Fibroblast of skin of scalp (primary cell): Measurements from ENCODE around the gene METTL9.
"Not testable (repeated sequence)": the region's sequence is repeated elsewhere in the genome, so short reads cannot be mapped to it uniquely, and the experiment has no call there.

ENCODE experiments used
- DNase-seq: peaks from one replicate; pipeline ENCODE4 v3.0.0-alpha.2; 2013

The METTL9 gene

DNA sequence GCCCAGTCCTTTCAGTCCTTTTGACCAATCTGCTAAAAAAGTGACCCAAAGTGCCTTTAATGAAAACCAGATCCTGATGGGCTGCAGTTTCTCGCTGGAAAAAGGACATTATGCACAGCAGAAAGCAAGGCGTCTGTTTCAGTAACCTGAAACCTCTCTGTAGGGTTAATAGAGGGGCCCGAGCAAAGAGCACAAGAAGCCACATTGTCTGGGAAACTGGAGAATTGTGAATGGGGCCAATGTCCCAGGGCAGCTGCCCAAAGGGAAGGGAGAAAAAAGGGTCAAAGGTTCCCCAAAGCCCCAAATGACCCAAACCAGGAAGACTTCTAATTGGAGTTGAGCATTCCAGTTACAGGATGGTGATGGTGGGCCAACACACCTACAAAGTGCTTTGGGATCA, 67.4 kb downstream of the METTL9 start:
- no peak for DNase-seq

DNA sequence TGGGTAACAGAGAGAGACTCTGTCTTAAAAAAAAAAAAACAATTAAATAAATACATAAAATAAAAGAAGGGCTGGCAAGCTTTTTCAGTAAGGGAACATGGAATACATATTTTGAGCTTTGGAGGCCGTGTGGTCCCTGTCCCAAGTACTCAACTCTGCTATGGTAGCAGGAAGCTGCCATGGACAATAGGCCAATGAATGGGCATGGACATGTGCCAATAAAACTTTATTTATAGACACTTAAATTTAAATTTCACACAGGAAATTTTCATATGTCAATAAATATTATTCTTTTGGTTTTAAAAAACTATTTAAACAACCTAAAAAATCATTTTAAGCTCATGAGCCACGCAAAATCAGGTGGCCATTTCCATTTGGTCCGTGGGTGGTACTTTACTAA, 68.2 kb downstream of the METTL9 start:
- DNase-seq, result no peak

DNA sequence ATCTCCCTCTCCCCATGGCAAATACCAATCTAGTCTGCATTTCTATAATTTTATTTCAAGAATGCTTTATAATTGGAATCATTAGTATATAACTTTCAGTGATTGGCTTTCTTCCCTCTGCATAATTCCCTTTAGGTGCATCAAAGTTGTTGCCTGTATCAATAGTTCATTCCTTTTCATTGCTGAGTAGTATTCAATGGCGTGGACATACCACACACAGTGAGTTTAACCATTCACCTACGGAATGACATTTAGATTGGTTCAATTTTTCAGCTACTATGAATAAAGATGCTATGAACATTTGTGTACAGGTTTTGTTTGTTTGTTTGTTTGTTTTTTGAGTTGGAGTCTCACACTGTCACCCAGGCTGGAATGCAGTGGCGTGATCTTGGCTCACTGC, 74.1 kb downstream of the METTL9 start:
- DNase-seq, result no peak

DNA sequence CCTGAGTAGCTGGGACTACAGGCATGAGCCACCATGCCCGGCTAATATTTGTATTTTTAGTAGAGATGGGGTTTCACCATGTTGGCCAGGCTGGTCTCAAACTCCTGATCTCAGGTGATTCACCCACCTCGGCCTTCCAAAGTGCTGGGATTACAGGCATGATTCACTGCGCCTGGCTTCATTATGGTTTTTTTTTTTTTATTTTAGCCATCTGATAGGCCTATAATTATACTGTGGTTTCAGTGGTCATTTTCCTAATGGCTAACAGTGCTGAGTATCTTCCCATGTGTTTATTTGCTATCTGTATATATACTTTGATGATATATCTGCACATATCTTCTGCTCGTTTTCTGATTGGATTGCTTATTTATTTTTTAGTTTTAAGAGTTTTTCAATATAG, 75.1 kb downstream of the METTL9 start:
- DNase-seq, result not testable (repeated sequence)

DNA sequence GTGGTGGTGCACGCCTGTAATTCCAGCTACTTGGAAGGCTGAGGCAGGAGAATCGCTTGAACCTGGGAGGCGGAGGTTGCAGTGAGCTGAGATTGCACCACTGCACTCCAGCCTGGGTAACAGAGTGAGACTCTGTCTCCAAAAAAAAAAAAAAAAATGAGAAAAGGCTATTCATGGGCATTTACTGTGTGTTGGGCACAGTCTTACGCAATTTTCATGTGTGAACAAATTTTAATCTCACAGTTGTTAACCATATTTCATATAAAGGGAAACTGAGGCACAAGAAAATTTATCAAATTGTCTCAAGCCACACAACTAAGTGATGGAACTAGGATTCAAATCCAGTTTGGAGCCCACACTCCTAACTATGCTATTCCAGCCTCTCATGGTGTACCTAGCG, 81.3 kb downstream of the METTL9 start:
- DNase-seq, result not testable (repeated sequence)

DNA sequence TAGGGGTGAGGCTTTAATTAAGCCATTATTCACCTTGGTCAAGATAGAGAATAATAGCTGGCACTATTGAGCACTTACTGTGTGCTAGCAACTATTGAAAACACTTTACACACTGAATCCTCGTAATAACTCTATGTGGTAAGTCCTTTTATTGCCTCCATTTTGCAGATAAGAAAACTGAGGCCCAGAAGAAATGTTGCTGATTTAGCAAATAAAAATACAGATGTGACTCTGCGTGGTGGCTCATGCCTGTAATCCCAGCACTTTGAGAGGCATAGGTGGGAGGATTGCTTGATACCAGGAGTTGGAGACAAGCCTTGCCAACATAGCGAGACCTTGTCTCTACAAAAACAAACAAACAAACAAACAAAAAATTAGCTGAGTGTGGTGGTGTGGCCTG, 83.8 kb downstream of the METTL9 start:
- DNase-seq, result no peak

DNA sequence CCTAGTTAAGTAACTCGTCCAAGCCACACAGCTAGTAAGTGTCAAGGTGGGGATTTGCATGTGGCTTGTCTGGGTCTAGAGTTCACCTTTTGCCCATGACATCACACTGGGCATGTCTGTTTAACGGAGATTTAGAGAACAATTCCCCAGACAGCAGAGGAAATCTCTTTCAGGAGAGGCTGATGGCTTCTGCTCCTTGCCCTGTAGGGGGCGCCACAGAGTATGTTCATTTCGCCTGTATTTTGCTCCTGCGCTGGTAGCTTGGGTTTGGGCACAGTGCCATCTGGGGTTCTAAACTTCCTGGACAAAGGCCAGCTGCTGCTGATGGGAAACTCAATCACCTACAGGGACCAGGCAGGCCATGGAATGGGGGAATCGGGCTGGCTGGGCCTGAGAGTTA, 84.8 kb downstream of the METTL9 start:
- DNase-seq, result no peak

DNA sequence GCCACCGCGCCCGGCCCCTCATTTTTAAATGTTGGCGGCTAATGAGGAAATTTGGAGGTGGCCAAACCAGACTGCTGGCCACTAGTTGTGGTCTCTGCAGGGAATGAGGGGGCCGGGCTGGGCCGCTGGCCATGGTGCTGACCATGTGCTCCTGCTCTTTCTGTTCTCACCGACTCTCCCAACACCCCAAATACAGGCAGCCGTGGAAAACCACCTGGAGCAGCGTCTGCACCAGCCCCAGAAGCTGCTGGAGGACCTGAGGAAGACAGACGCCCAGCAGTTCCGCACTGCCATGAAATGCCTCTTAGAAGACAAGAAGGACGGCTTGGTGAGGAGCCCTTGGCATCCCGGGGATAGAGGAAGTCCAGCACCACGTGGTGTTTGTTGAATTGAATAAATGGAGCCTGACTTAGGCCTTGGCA, 85.7 kb downstream of the METTL9 start:
- no peak for DNase-seq

DNA sequence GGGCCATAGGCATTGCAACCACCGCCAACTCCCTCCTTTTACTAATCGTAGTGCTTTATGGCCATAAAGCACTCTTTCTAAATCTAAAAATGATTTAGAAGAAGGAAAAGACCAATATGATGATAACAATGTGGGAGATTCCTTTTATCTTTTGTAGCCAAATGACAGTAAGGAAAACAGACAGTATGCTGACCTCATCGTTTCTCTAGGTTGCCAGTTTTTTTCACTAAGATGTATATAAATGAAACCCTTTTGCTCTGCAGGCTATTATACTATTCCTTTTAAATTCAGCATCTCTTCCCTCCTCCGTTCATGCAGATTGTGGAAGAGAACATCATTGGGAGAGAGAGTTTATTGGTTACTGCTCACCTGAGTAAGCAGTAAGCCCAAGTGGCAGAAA, 89.7 kb downstream of the METTL9 start:
- DNase-seq, result no peak

DNA sequence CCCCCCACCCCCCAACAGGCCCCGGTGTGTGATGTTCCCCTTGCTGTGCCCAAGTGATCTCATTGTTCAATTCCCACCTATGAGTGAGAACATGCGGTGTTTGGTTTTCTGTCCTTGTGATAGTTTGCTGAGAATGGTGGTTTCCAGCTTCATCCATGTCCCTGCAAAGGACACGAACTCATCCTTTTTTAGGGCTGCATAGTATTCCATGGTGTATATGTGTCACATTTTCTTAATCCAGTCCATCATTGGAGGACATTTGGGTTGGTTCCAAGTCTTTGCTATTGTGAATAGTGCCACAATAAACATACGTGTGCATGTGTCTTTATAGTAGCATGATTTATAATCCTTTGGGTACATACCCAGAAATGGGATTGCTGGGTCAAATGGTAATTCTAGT, 91.6 kb downstream of the METTL9 start:
- DNase-seq, result not testable (repeated sequence)

DNA sequence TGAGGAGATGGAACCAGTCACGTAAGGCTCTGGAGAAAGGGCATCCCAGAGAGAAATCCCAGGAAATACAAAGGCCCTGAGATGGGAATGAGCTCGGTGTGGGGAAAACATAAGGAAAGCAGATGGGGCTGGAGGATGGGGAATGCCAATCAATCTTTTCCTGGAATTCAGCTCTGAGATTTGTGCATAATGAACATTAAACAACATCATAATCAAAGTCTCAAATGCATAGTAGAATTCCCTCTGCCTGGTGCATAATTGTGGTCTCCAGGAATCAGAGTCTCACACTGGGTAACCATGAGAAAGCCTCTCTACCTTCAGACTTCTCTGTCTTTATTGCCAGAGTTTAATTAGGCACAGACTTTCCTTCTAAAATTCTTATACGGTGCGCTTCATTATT, 95.2 kb downstream of the METTL9 start:
- no peak for DNase-seq

DNA sequence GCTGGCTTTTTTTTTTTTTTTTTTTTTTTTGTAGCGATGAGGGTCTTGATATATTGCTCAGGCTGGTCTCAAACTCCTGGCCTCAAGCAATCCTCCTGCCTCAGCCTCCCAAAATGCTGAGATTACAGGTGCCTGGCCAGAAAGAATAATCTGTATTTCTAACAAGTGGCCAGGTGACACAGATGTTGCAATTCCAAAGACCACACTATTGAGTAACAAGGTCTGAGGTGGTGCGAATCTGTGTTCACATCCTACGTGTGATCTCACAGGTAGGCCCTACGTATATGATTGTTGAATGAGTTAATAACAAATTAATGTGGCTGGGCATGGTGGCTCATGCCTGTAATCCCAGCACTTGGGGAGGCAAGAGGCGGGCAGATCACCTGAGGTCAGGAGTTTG, 97.7 kb downstream of the METTL9 start:
- no peak for DNase-seq

DNA sequence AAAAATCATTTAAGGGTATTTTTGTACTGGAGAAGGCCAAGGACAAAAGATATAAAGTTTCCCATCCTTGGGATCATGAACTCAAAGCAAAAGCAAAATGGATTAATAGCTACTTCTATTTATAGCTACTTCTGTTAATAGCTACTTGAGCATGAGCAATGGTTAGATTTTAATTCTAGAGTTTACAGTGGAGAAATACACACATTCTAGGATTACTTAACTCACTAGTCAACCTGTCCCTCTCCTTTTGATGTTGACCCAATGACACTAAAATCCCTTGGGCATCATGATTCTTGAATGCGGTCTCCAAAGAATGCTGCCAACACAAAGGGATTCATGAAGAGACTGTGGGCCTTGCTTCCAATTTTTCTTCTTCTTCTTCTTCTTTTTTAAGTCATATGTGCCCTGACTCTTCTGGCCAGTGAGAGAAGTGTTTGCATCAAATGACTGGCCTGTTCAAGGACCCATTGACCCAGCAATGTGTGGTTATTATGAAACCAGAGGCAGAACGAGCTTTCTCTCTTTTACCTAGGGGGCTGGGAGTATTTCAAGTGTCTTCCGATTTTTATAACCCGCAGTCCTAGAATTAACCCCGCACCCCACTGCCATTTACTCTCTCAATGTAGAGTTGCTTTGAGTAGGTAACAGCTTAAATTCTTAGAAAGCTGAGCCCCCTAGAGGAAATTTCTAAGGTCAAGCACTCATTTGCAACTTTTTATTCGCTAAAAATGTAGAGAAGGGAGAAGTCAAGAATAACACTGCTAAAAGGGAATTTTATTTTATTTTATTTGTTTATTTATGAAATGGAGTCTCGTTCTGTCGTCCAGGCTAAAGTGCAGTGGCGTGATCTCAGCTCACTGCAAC, 99.0 kb downstream of the METTL9 start:
- no peak for DNase-seq

DNA sequence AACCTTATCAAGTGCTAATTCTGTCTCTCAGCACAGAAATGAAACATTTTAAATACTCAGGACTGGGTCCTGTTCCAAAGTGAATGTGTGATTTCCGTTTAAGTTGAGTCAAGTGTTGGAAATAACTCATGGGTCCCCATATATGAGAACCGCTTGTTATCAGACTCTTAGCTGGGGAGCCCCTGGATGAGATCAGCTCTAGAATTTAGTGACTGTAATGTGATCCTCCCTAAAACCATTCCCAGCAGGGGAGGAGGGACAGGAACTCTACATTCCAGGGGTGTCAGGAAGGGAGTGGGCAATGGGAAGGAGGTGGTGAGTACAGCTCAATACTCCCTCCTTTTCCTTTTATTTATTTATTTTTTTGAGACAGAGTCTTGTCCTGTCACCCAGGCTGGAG, 101.9 kb downstream of the METTL9 start:
- DNase-seq, result no peak

DNA sequence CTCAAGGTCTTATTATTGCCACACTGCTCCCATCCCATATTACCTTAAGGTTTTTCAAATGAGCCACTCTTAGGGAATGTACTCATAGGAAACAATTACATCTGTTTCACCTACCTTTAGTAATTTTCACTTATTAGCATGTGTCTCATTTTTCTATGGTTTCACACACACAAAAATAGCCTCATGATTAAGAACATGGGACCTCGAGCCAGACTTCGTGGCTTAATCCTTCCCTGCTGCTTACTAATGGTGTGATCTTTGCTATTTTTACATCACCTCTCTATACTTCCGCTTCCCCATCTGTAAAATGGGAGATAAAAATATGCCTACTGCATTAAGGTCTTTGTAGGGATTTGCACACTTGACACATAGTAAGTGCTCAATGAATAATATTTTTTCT, 102.9 kb downstream of the METTL9 start:
- no peak for DNase-seq

DNA sequence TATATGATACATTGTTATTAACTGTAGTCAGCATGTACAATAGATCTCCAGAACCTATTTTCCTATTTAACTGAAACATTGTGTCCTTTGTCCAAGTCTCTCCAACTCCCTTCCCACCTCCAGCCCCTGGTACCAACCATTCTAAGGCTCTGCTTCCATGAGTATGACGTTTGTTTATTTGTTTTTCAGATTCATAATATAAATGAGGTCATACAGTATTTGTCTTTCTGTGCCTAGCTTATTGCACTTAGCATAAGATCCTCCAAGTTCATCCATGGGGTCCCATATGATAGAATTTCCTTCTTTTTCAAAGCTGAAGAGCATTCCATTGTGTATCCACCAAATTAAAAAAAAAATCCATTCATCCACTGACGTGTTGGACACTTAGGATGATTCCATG, 103.8 kb downstream of the METTL9 start:
- no peak for DNase-seq

DNA sequence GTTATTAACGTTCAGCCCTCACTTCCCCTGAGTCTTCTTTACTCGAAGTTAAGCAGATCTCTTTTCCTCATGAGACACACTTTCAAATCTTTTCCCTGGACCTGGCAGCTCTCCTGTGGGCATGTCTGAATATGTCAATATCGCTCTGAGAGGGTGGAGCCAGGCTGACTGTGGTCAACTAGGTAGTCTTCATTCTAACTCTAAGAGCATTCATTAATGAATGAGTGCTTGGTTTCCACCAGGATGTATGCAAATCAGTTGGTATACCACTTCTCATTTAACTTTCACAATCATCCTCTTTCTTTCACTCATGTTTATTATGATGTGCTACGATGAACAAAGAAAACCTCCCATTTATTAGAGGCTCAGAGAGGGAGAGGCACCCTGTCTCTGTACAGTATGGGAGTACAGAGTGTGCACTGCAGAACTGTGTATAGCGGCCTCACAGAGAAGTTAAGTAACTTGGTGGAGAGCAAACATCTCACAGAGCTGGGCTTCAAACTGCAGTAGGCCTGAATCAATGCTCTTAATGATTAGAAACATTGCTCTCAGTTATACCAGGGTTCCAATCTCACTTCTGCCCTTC, 104.3 kb downstream of the METTL9 start:
- DNase-seq, result no peak

DNA sequence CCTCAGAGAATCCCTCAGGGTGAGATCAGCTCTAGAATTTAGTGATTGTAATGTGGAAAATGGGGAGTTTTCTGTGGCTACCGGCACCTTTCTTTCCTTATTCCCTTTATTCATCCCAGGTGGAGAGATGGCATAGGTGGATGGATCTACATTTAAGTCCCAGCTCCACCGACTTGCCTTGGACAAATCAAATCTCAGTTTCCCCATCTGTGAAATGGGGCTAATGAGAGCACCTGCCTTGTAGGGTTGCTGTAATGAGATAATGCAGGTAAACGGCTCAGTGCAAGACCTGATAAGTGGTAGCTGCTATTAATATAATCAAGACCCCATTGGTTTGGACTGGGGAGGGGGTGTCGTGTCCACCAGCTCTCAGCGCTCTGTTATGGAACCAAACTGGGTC, 104.9 kb downstream of the METTL9 start:
- no peak for DNase-seq

DNA sequence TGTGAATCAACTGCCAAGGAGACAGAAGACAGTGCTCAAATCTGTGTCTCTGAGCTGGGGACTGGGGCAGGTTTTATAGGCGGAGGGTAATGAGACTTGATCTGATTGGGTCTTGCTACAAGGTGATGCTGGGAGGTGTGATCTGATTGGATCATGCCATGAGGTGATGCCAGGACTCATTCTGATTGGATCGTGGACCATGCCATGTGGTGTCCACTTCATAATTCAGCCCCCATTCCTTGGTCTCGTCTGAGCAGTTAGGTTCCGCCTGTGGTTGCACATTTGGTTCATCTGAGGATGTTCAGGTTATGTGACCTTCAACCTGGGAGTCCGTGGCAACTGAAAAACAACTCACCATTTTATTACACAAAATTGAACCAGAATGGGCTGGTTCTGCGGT, 105.4 kb downstream of the METTL9 start:
- no peak for DNase-seq
